DND-41 (cell line): ENCODE data around the gene PERM1.

ENCODE experiments used
- CTCF ChIP-seq: IDR thresholded peaks from 2 replicates; pipeline ENCODE4 v1.5.1; 2012; ENCODE audit warnings: borderline replicate concordance, low read length, moderate library complexity, mild to moderate bottlenecking; ENCODE audit not compliant: poor library complexity, severe bottlenecking; ENCODE audit errors: extremely low read depth
- EZH2 ChIP-seq: IDR thresholded peaks from 3 replicates; pipeline ENCODE4 v1.6.1; 2012; ENCODE audit warnings: borderline replicate concordance, low read depth, mild to moderate bottlenecking, moderate library complexity, low read length, inconsistent platforms; ENCODE audit not compliant: severe bottlenecking

GRCh38 chr1:969260-969855, 12.5 kb downstream of the PERM1 start:
- TF ChIP-seq CTCF, result no peak
- TF ChIP-seq EZH2, result no peak
